ENCODE data around the gene PLA2G4E. TPM values are rescaled to one million over a fixed set of nuclear protein-coding genes. Genes with fewer than 3 reads are reported as not detected.

PLA2G4E gene
- total RNA-seq, 4 donors from 2014 or later: 1.1 to 89.5 (median 9.2) TPM

DNA sequence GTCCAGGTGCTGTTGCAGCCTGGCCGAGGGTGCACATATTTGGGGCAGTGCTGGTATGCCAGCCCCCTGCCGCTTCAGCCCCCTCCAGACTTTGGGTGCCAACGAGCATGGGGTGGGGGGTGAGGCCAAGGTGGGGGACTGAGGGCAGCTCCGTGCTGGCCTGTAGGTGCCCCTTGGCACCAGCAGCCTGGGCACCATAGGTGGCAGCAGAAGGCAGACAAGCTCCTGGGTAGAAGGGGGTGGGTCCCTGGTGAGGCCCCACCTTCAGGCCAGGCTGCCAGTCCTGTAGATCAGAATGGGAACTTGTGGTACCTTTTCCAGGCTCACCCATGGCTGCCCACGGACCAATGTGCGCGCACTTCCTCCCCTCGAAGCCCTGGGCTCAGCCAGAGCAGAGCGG lies 16.1 kb upstream of the PLA2G4E start:
- Histone ChIP-seq H3K27ac (peak overlapping the region in 3 of 4 donors; percentile 77 to 82 (median 81)), H3K4me1 (peaks cover 7 to 62% (median 37%) of the 10 kb centered on the region in 3 donors), H3K36me3 (no peaks in the 10 kb centered on the region), H3K4me3 (no peak overlapping the region), H3K27me3 (no peaks in the 10 kb centered on the region), H3K9me3 (no peaks in the 10 kb centered on the region)
- no peak for DNase-seq
- intact Hi-C loops (cut with DNase I): no loop called here
- no peak for TF ChIP-seq POLR2A (IDR thresholded peaks at IDR 0.05)
- TF ChIP-seq, protein P1, sequence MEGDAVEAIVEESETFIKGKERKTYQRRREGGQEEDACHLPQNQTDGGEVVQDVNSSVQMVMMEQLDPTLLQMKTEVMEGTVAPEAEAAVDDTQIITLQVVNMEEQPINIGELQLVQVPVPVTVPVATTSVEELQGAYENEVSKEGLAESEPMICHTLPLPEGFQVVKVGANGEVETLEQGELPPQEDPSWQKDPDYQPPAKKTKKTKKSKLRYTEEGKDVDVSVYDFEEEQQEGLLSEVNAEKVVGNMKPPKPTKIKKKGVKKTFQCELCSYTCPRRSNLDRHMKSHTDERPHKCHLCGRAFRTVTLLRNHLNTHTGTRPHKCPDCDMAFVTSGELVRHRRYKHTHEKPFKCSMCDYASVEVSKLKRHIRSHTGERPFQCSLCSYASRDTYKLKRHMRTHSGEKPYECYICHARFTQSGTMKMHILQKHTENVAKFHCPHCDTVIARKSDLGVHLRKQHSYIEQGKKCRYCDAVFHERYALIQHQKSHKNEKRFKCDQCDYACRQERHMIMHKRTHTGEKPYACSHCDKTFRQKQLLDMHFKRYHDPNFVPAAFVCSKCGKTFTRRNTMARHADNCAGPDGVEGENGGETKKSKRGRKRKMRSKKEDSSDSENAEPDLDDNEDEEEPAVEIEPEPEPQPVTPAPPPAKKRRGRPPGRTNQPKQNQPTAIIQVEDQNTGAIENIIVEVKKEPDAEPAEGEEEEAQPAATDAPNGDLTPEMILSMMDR (IDR thresholded peaks at IDR 0.05): no peak
- WGBS, 2 donors: 97% methylated on average over 4 of the region's 9 CpGs; no CpG with 5 or more reads in 1 of the 2 donors

DNA sequence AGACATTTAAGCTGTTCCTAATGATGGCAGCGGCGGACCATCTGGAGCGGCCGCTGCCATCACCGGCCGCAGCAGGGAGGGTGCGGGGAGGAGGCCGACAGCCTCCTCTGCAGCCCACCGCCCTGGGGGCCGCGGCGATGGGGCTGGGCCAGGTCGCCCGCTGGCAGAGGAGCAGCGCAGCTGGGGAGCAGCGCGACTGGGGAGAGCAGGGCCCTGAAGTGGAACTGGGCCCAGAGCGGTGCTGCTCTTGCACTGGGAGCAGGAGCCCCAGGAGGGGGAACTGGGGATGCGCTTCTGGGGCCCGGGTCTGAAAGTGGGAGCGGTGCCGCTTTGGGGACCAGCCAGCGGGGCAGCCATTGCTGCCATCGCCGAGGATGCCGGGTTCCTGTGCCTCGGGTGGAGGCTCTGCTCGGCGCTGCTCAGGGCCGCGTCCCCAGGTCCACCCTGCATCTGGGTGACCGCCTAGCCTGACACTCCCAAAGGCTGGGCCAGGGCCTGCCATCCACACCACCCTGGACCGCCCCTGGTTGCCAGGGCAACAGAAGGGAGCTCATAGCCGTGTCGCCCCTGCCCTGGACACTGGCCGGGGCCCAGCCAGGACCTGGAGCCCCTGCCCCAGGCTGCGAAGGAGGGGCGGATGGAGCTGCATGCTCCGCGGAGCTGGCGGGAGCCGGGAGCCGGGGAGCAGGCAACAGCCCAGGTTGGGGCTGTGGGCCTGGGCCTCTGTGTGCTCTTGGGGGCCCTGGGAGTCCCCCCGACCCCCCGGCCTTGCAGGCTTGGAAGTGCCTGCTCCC lies 15.5 kb upstream of the PLA2G4E start:
- no peak for DNase-seq
- Histone ChIP-seq H3K4me1 (peaks cover 7 to 66% (median 37%) of the 10 kb centered on the region in 3 donors), H3K36me3 (no peaks in the 10 kb centered on the region), H3K4me3 (no peak overlapping the region), H3K27me3 (no peaks in the 10 kb centered on the region), H3K9me3 (no peaks in the 10 kb centered on the region), H3K27ac (peak overlapping the region; percentile 77 to 82 (median 81))
- WGBS, 2 donors: 87 to 88% methylated on average over 3 to 5 of the region's 45 CpGs
- intact Hi-C loops (cut with DNase I): no loop called here
- no peak for TF ChIP-seq POLR2A (IDR thresholded peaks at IDR 0.05)
- TF ChIP-seq, protein P1 (IDR thresholded peaks at IDR 0.05): no peak

DNA sequence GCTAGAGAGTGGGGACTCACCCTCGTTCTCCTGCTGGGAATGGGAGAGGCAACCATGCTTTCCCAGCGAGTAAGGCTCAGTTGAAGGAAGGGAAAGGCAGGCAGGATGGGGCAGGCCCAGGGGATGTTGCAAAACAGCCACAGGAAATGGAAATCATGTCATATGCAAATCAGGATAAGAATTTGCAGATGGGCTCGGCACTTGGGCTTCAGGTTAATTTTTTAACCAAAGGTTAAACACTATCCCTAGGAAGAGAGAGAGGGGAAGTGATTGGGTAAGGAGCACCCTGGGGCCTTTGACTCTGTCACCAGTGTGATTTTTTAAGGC lies 14.6 kb upstream of the PLA2G4E start:
- no peaks in the 10 kb centered on the region for H3K9me3 ChIP-seq
- H3K4me3 ChIP-seq: no peak overlapping the region
- no peak for TF ChIP-seq POLR2A (IDR thresholded peaks at IDR 0.05)
- TF ChIP-seq, protein P1 (IDR thresholded peaks at IDR 0.05): no peak
- WGBS, 2 donors: 23 to 31% methylated on average over 3 of the region's 3 CpGs
- H3K36me3 ChIP-seq: no peaks in the 10 kb centered on the region
- DNase-seq: no peak
- H3K27me3 ChIP-seq: no peaks in the 10 kb centered on the region
- peak overlapping the region; percentile 77 to 82 (median 81) for H3K27ac ChIP-seq
- peaks cover 7 to 74% (median 37%) of the 10 kb centered on the region in 3 donors for H3K4me1 ChIP-seq
- intact Hi-C loops (cut with DNase I): no loop called here

DNA sequence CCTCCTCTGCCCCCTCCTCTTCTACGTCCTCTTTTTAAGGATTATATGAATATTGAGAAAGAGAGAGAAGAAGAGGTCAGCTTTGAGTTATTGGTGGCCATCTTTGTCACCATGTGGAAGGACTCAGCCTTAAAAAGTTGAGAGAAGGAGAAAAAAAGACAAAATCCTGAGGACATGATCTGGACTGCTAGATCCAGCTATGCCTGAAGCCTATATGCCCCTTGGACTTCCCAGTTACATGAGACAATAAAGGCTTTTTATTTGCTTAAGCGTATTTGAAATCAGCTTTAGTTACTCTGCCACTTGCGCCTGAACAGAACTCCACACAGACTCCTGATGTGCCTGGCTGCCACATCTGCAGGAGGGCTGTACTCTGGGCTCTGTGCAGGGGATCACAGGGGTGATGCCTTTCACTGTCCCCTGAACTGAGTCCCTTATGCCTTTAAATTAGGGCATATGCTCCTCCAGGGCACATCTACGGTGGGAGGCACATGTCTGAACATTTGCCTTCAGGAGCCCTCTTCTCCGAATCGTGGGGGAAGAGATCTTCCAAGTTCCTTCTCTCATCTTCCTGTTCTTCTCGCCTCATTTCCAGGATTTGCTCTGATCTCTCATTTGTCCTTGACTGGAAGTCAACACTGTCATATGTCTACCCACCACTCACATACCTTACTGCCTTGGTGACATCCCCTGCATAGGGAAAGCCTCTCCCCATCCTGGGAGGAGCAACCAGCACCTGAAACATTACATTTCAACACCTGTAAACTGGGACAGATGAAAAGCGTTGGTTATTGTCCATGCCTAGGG lies 14.0 kb upstream of the PLA2G4E start:
- Histone ChIP-seq H3K36me3 (no peaks in the 10 kb centered on the region), H3K4me1 (peaks cover 7 to 74% (median 37%) of the 10 kb centered on the region in 3 donors), H3K4me3 (no peak overlapping the region), H3K9me3 (no peaks in the 10 kb centered on the region), H3K27ac (peak overlapping the region; percentile 77 to 82 (median 81)), H3K27me3 (no peaks in the 10 kb centered on the region)
- DNase-seq: no peak
- TF ChIP-seq, protein P1 (IDR thresholded peaks at IDR 0.05): no peak
- TF ChIP-seq POLR2A (IDR thresholded peaks at IDR 0.05): no peak
- WGBS, 2 donors: 28 to 38% methylated on average over 8 of the region's 8 CpGs
- intact Hi-C loops (cut with DNase I): no loop called here

All from esophagus squamous epithelium (tissue), 5 donors.